OCI-LY1 (cell line): ENCODE results near the gene ANKS6.

Experiments
- H2AFZ ChIP-seq: fragments of 200-600 bp; sonication (generic), shearing (Covaris generic); 2 replicates; pipeline ENCODE4 v1.6.0; 2014; ENCODE audit warnings: antibody characterized with exemption, mild to moderate bottlenecking, low read length
- H3F3A ChIP-seq: fragments of 200-600 bp; sonication (generic), shearing (Covaris generic); 2 replicates; pipeline ENCODE4 v1.6.0; 2014; ENCODE audit warnings: mild to moderate bottlenecking, antibody characterized with exemption, low read length, moderate library complexity; ENCODE audit not compliant: insufficient read depth
- H3K27ac ChIP-seq: fragments of 200-600 bp; sonication (generic); 2 replicates; pipeline ENCODE4 v1.5.1; 2014; ENCODE audit warnings: low read length, mixed run types, mild to moderate bottlenecking, low read depth; ENCODE audit not compliant: poor library complexity, severe bottlenecking
- H3K27me3 ChIP-seq: fragments of 200-600 bp; sonication (generic); 2 replicates; pipeline ENCODE4 v1.6.0; 2014; ENCODE audit warnings: antibody characterized with exemption, mild to moderate bottlenecking, low read length, moderate library complexity; ENCODE audit not compliant: insufficient read depth
- H3K36me3 ChIP-seq: fragments of 200-600 bp; sonication (generic); 2 replicates; pipeline ENCODE4 v1.6.1; 2014; ENCODE audit warnings: mild to moderate bottlenecking, antibody characterized with exemption, low read length, moderate library complexity, mixed read lengths; ENCODE audit not compliant: insufficient read depth
- H3K4me1 ChIP-seq: fragments of 200-600 bp; sonication (generic); 2 replicates; pipeline ENCODE4 v1.5.1; 2014; ENCODE audit warnings: mild to moderate bottlenecking, low read length, moderate library complexity; ENCODE audit not compliant: insufficient read depth, severe bottlenecking
- H3K4me2 ChIP-seq: fragments of 200-600 bp; sonication (generic), shearing (Covaris generic); 2 replicates; pipeline ENCODE4 v1.6.1; 2014; ENCODE audit warnings: low read length
- H3K4me3 ChIP-seq: fragments of 200-600 bp; sonication (generic); 2 replicates; pipeline ENCODE4 v1.5.1; 2014; ENCODE audit warnings: low read length, low read depth, mild to moderate bottlenecking, mixed read lengths; ENCODE audit not compliant: poor library complexity, severe bottlenecking
- H3K79me2 ChIP-seq: fragments of 200-600 bp; shearing (Covaris generic); 2 replicates; pipeline ENCODE4 v1.6.1; 2016; ENCODE audit warnings: mixed run types, low read length, mixed read lengths; ENCODE audit not compliant: insufficient read depth
- H3K9ac ChIP-seq: fragments of 200-600 bp; sonication (generic), shearing (Covaris generic); 2 replicates; pipeline ENCODE4 v1.6.1; 2014; ENCODE audit warnings: mild to moderate bottlenecking, low read length, mixed read lengths
- H3K9me2 ChIP-seq: fragments of 200-600 bp; sonication (generic), shearing (Covaris generic); 2 replicates; pipeline ENCODE4 v1.6.1; 2014; ENCODE audit warnings: low read depth, mild to moderate bottlenecking, low read length, mixed read lengths
- H3K9me3 ChIP-seq: fragments of 200-600 bp; shearing (Covaris generic); 2 replicates; pipeline ENCODE4 v1.6.1; 2014; ENCODE audit warnings: low read length, mixed read lengths
- H4K20me1 ChIP-seq: fragments of 200-600 bp; sonication (generic), shearing (Covaris generic); 2 replicates; pipeline ENCODE4 v1.6.0; 2016; ENCODE audit warnings: mild to moderate bottlenecking, low read length; ENCODE audit not compliant: insufficient read depth
- EZH2 ChIP-seq: fragments of 200-600 bp; sonication (generic), shearing (Covaris generic); IDR thresholded peaks from 2 replicates; pipeline ENCODE4 v1.8.0; 2017; ENCODE audit warnings: borderline replicate concordance, mixed run types, mild to moderate bottlenecking, antibody characterized with exemption, low read length, moderate library complexity, mixed read lengths
- TF ChIP-seq, protein P1 (sequence below): fragments of 200-600 bp; sonication (generic), shearing (Covaris generic); IDR thresholded peaks from 2 replicates; pipeline ENCODE4 v1.5.1; 2017; ENCODE audit warnings: mild to moderate bottlenecking, antibody characterized with exemption, low read length, moderate library complexity, mixed read lengths

The ANKS6 gene

DNA sequence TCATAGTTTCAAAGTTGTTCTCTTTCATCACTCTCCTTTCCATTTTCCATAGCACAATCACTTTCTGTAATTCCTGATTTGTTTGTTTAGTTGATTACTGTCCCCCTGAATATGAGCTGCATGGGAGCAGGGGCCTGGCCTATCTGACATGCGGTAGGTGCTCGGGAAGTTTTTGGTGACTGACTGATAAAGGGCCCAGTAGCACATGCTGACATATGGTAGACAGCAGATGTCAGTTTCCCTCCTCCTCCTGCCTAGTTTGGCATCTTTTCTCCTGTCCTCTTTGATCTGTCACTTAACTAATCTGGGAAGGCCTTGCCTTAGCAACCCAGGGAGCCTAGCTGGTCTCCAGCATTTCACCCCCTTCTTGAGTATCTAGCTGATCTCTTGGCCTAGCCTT lies 25.5 kb upstream of the ANKS6 start:
- H3K9me3 ChIP-seq, result no peaks in the 10 kb centered on the region
- no peak for TF ChIP-seq EZH2
- TF ChIP-seq, protein P1, sequence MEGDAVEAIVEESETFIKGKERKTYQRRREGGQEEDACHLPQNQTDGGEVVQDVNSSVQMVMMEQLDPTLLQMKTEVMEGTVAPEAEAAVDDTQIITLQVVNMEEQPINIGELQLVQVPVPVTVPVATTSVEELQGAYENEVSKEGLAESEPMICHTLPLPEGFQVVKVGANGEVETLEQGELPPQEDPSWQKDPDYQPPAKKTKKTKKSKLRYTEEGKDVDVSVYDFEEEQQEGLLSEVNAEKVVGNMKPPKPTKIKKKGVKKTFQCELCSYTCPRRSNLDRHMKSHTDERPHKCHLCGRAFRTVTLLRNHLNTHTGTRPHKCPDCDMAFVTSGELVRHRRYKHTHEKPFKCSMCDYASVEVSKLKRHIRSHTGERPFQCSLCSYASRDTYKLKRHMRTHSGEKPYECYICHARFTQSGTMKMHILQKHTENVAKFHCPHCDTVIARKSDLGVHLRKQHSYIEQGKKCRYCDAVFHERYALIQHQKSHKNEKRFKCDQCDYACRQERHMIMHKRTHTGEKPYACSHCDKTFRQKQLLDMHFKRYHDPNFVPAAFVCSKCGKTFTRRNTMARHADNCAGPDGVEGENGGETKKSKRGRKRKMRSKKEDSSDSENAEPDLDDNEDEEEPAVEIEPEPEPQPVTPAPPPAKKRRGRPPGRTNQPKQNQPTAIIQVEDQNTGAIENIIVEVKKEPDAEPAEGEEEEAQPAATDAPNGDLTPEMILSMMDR, result no peak
- H3K4me2 ChIP-seq, result no peak overlapping the region
- no peaks in the 10 kb centered on the region for H3K4me1 ChIP-seq
- H3K9ac ChIP-seq, result no peak overlapping the region
- no peaks in the 10 kb centered on the region for H4K20me1 ChIP-seq
- no peaks in the 10 kb centered on the region for H3K79me2 ChIP-seq
- H3K9me2 ChIP-seq, result no peaks in the 10 kb centered on the region
- no peaks in the 10 kb centered on the region for H3F3A ChIP-seq
- no peaks in the 10 kb centered on the region for H3K27me3 ChIP-seq
- no peak overlapping the region for H3K27ac ChIP-seq
- H3K36me3 ChIP-seq, result peaks cover 9% of the 10 kb centered on the region; the same call in 1 of the 2 replicates
- H2AFZ ChIP-seq, result no peak overlapping the region
- H3K4me3 ChIP-seq, result no peak overlapping the region

DNA sequence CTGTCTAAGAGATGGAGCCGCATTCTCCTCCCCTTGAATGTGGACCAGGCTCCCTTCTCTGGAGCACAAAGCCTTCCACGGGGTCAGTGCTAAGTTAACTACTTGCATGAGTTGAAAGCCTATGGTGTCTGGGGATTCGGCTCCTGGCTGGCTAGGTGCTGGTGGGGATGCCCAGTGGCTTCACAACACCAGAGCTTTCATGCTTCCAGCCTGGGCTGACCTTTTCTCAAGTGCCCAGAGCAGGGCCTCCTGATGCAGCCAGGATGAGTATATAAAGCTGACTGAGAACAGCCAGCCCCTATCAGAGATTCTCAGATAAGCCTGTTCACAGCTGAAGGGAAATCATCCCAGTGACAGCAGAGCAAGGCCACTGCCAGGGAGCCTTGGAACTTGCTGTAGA lies 22.9 kb upstream of the ANKS6 start:
- Histone ChIP-seq H3K79me2 (no peaks in the 10 kb centered on the region), H3F3A (no peaks in the 10 kb centered on the region), H3K4me1 (no peaks in the 10 kb centered on the region), H3K36me3 (peaks cover 4% of the 10 kb centered on the region; the same call in 1 of the 2 replicates), H2AFZ (no peak overlapping the region), H4K20me1 (no peaks in the 10 kb centered on the region), H3K4me2 (no peak overlapping the region), H3K27me3 (no peaks in the 10 kb centered on the region), H3K9ac (no peak overlapping the region), H3K27ac (no peak overlapping the region), H3K9me3 (no peaks in the 10 kb centered on the region), H3K4me3 (no peak overlapping the region), H3K9me2 (no peaks in the 10 kb centered on the region)
- TF ChIP-seq, protein P1, result no peak
- TF ChIP-seq EZH2, result no peak

DNA sequence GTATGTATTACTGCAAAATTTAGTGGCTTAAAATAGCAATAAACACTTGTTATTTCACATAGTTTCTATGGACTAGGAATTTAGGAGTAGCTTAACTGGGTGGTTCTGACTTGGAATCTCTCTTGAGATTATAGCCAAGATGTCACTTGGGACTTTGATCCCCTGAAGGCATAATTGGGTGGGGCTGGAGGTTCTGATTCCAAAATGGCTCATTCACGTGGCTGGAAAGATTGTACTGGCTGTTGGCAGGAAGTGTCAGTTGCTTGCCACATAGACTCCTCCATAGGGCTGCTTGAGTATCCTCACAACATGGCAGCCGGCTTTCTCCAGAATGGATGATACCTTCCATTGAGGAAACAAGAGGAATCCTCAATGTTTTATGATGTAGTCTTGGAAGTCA lies 22.4 kb upstream of the ANKS6 start:
- H3K9me2 ChIP-seq, result no peaks in the 10 kb centered on the region
- no peak overlapping the region for H3K4me2 ChIP-seq
- H3K9me3 ChIP-seq, result no peaks in the 10 kb centered on the region
- H3K27ac ChIP-seq, result no peak overlapping the region
- H3K4me1 ChIP-seq, result no peaks in the 10 kb centered on the region
- no peaks in the 10 kb centered on the region; the same call in 1 of the 2 replicates for H3K36me3 ChIP-seq
- H3K79me2 ChIP-seq, result no peaks in the 10 kb centered on the region
- TF ChIP-seq, protein P1, result no peak
- TF ChIP-seq EZH2, result no peak
- no peaks in the 10 kb centered on the region for H4K20me1 ChIP-seq
- no peaks in the 10 kb centered on the region for H3K27me3 ChIP-seq
- H2AFZ ChIP-seq, result no peak overlapping the region
- no peak overlapping the region for H3K4me3 ChIP-seq
- H3F3A ChIP-seq, result no peaks in the 10 kb centered on the region
- H3K9ac ChIP-seq, result no peak overlapping the region
